Measurements from ENCODE around the gene TSSK2.

Gene TSSK2

DNA sequence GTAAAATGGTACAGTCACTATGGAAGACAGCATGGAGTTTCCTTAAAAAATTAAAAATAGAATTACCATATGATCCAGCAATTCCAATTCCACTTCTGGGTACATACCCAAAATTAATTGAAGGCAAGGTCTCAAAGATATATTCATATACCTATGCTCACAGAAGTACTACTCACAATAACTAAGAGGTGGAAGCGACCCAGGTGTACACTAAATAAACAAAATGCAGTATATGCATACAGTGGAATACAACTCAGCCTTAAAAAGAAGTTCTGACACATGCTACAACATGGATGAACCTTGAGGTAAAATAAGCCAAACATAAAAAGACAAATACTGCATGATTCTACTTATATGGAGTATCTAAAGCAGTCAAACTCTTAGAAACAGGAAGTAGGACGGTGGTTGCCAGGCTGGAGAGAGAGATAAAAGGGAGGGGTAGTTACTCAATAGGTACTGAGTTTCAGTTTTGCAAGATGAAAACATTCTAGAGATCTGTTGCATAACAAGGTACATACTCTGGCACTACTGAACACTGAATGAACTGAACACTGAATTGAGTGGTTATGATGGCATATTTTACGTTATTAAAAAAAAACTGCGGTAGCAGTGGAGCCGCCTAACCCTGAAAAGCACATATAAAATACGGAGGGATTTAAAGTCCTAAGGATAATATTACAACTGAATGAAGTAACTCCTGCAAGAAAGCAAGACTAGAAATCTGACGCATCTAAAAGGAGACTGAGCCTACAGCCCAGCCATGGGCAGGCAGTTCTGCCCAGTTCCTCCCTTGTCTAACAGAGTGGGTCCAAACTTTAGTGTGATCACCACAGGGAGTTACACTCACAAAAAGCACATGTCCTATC lies 21.7 kb upstream of the TSSK2 start:
- ChIA-PET CTCF (no interaction called here), POLR2A (interaction anchor here (1.6 kb wide), 1 partner anchor 35 kb away, joined by 5 read pairs; the partner anchor contains the start of gene ESS2)
- no peak for TF ChIP-seq SUZ12 (IDR thresholded peaks at IDR 0.05)
- TF ChIP-seq ZNF384 (IDR thresholded peaks at IDR 0.05) = no peak
- TF ChIP-seq FOXA1 (IDR thresholded peaks at IDR 0.05) = no peak
- no peak for TF ChIP-seq LEF1 (IDR thresholded peaks at IDR 0.05; ENCODE audit: borderline replicate concordance)
- TF ChIP-seq FOXK2 (IDR thresholded peaks at IDR 0.05) = no peak
- TF ChIP-seq HDGF (IDR thresholded peaks at IDR 0.05; ENCODE audit: borderline replicate concordance) = no peak
- no peak for TF ChIP-seq CTBP1 (IDR thresholded peaks at IDR 0.05; ENCODE audit: borderline replicate concordance)
- TF ChIP-seq NFRKB (IDR thresholded peaks at IDR 0.05) = no peak
- no peak for TF ChIP-seq TARDBP (IDR thresholded peaks at IDR 0.05)
- no peak for TF ChIP-seq ELF4 (IDR thresholded peaks at IDR 0.05)
- no peak for TF ChIP-seq L3MBTL2 (conservative IDR thresholded peaks at IDR 0.05)
- TF ChIP-seq FOXM1 (IDR thresholded peaks at IDR 0.05; ENCODE audit: borderline replicate concordance) = no peak
- TF ChIP-seq ARNT (IDR thresholded peaks at IDR 0.05) = no peak
- TF ChIP-seq BHLHE40 (IDR thresholded peaks at IDR 0.05; ENCODE audit: borderline replicate concordance) = no peak
- TF ChIP-seq, protein P1, sequence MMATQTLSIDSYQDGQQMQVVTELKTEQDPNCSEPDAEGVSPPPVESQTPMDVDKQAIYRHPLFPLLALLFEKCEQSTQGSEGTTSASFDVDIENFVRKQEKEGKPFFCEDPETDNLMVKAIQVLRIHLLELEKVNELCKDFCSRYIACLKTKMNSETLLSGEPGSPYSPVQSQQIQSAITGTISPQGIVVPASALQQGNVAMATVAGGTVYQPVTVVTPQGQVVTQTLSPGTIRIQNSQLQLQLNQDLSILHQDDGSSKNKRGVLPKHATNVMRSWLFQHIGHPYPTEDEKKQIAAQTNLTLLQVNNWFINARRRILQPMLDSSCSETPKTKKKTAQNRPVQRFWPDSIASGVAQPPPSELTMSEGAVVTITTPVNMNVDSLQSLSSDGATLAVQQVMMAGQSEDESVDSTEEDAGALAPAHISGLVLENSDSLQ (IDR thresholded peaks at IDR 0.05) = no peak
- TF ChIP-seq SP1 (IDR thresholded peaks at IDR 0.05) = no peak
- DNase-seq (ENCODE audit: extremely low spot score) = no peak

DNA sequence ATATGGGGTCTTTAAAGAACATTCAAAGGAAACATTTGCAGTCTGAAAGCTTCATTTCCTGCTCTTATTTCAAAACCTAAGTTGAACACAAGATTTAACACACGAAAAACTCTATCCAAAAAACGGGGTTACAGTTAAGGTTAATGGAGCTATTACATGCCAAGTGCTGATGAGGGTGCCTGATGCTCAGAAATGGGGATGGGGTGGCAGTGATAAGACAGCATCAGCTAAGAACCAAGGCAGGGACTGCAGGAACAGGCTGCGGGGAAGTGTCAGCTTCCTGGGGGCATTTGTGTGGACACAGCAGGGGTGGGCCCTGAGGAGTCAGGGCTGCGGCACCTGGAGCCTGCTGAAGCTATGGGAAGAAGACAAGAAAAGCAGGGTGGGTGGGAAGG lies 21.0 kb upstream of the TSSK2 start:
- CTCF ChIA-PET = no interaction called here
- no peak for DNase-seq (ENCODE audit: extremely low spot score)
- TF ChIP-seq FOXM1 (IDR thresholded peaks at IDR 0.05; ENCODE audit: borderline replicate concordance) = no peak
- no peak for TF ChIP-seq TARDBP (IDR thresholded peaks at IDR 0.05)
- no peak for TF ChIP-seq LEF1 (IDR thresholded peaks at IDR 0.05; ENCODE audit: borderline replicate concordance)
- no peak for TF ChIP-seq FOXK2 (IDR thresholded peaks at IDR 0.05)
- no peak for TF ChIP-seq BHLHE40 (IDR thresholded peaks at IDR 0.05; ENCODE audit: borderline replicate concordance)
- no peak for TF ChIP-seq ZNF384 (IDR thresholded peaks at IDR 0.05)
- no peak for TF ChIP-seq ELF4 (IDR thresholded peaks at IDR 0.05)
- no peak for TF ChIP-seq ARNT (IDR thresholded peaks at IDR 0.05)
- TF ChIP-seq, protein P1 (IDR thresholded peaks at IDR 0.05) = no peak
- TF ChIP-seq L3MBTL2 (conservative IDR thresholded peaks at IDR 0.05) = no peak
- no peak for TF ChIP-seq NFRKB (IDR thresholded peaks at IDR 0.05)
- no peak for TF ChIP-seq FOXA1 (IDR thresholded peaks at IDR 0.05)
- TF ChIP-seq HDGF (IDR thresholded peaks at IDR 0.05; ENCODE audit: borderline replicate concordance) = no peak
- TF ChIP-seq SUZ12 (IDR thresholded peaks at IDR 0.05) = no peak
- TF ChIP-seq SP1 (IDR thresholded peaks at IDR 0.05) = no peak
- TF ChIP-seq CTBP1 (IDR thresholded peaks at IDR 0.05; ENCODE audit: borderline replicate concordance) = no peak

DNA sequence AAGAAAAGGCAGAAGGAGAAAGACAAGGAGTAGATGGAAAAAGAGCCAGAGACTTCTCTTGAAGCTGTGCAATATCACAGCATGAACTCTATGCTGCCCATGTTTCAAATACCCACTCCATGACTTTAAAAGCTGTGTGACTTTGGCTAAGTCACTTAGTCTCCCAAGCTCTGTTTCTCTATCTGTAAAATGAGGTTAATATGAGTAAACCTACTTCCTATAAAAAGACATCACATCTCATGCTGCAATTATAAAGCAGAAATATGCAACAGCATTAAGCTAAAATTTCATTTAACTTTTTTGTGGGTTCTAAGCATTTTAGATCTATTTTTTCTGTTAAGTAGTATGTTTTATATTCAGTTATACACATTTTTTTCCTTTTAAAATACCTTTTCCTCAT lies 20.5 kb upstream of the TSSK2 start:
- TF ChIP-seq LEF1 (IDR thresholded peaks at IDR 0.05; ENCODE audit: borderline replicate concordance) (no peak), NFRKB (IDR thresholded peaks at IDR 0.05) (no peak), SP1 (IDR thresholded peaks at IDR 0.05) (no peak), BHLHE40 (IDR thresholded peaks at IDR 0.05; ENCODE audit: borderline replicate concordance) (no peak), FOXA1 (IDR thresholded peaks at IDR 0.05) (no peak), ZNF384 (IDR thresholded peaks at IDR 0.05) (no peak), L3MBTL2 (conservative IDR thresholded peaks at IDR 0.05) (no peak), SUZ12 (IDR thresholded peaks at IDR 0.05) (no peak), FOXM1 (IDR thresholded peaks at IDR 0.05; ENCODE audit: borderline replicate concordance) (no peak), TARDBP (IDR thresholded peaks at IDR 0.05) (no peak), ELF4 (IDR thresholded peaks at IDR 0.05) (no peak), FOXK2 (IDR thresholded peaks at IDR 0.05) (no peak), CTBP1 (IDR thresholded peaks at IDR 0.05; ENCODE audit: borderline replicate concordance) (no peak)
- TF ChIP-seq, protein P1 (IDR thresholded peaks at IDR 0.05) = no peak
- POLR2A ChIA-PET = interaction anchor here (0.7 to 1.6 kb wide), 3 partner anchors 8 to 34 kb away, joined by 3 to 5 read pairs (median 4); partner anchors contain the start of genes DGCR2 and ESS2
- DNase-seq (ENCODE audit: extremely low spot score) = no peak
- CTCF ChIA-PET = interaction anchor here (0.6 to 1.0 kb wide), 2 partner anchors 34 to 68 kb away, joined by 4 to 5 read pairs; partner anchors contain the start of gene ESS2

More for the DNA sequence above, 21.0 kb upstream of the TSSK2 start:
- POLR2A ChIA-PET = interaction anchor here (1.6 kb wide), 1 partner anchor 34 kb away, joined by 5 read pairs; the partner anchor contains the start of gene ESS2

DNA sequence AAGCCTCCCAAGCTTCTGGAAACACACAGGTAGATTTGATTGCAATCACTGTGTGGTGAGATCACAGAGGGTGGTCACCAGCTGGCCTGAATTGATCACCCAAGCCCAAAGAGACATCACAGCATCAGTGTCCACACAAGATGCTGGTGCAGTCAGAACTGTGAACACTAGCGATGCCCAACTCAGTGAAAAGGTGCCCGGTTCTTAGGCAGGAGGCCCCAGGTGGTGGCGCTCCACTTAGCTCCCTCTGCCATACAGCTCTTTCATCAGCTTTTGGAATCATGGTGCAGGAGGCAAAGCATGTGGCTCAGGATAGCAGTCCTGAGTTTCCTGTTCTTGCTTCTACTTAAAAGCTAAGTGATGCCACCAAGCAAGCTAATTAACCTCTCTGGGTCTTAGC lies 20.0 kb upstream of the TSSK2 start:
- ChIA-PET POLR2A (interaction anchor here (0.7 to 1.6 kb wide), 3 partner anchors 8 to 33 kb away, joined by 3 to 5 read pairs (median 4); partner anchors contain the start of genes DGCR2 and ESS2), CTCF (interaction anchor here (0.6 to 1.0 kb wide), 2 partner anchors 34 to 68 kb away, joined by 4 to 5 read pairs; partner anchors contain the start of gene ESS2)
- TF ChIP-seq LEF1 (IDR thresholded peaks at IDR 0.05; ENCODE audit: borderline replicate concordance) = no peak
- no peak for TF ChIP-seq BHLHE40 (IDR thresholded peaks at IDR 0.05; ENCODE audit: borderline replicate concordance)
- TF ChIP-seq CTBP1 (IDR thresholded peaks at IDR 0.05; ENCODE audit: borderline replicate concordance) = no peak
- no peak for TF ChIP-seq NFRKB (IDR thresholded peaks at IDR 0.05)
- TF ChIP-seq ZNF384 (IDR thresholded peaks at IDR 0.05) = no peak
- TF ChIP-seq SUZ12 (IDR thresholded peaks at IDR 0.05) = no peak
- TF ChIP-seq TARDBP (IDR thresholded peaks at IDR 0.05) = no peak
- no peak for TF ChIP-seq ARNT (IDR thresholded peaks at IDR 0.05)
- TF ChIP-seq, protein P1 (IDR thresholded peaks at IDR 0.05) = no peak
- no peak for TF ChIP-seq FOXK2 (IDR thresholded peaks at IDR 0.05)
- no peak for TF ChIP-seq ELF4 (IDR thresholded peaks at IDR 0.05)
- no peak for DNase-seq (ENCODE audit: extremely low spot score)

Data from HEK293T (cell line).